HUES6 (cell line): ENCODE measurements around the gene ZNF366.

Experiments used
- H3K27ac ChIP-seq: 2 replicates; pipeline ENCODE4 v1.7.0; 2013; ENCODE audit warnings: low read depth, mild to moderate bottlenecking, low read length, inconsistent platforms
- H3K27me3 ChIP-seq: 2 replicates; pipeline ENCODE4 v1.6.1; 2013; ENCODE audit warnings: low read length; ENCODE audit not compliant: control insufficient read depth, insufficient read depth
- H3K36me3 ChIP-seq: 2 replicates; pipeline ENCODE4 v1.6.1; 2013; ENCODE audit warnings: low read length; ENCODE audit not compliant: control insufficient read depth, insufficient read depth
- H3K4me1 ChIP-seq: 2 replicates; pipeline ENCODE4 v1.6.1; 2013; ENCODE audit warnings: low read length; ENCODE audit not compliant: control insufficient read depth, insufficient read depth
- H3K4me3 ChIP-seq: 2 replicates; pipeline ENCODE4 v1.5.1; 2013; ENCODE audit warnings: low read depth, low read length
- H3K9ac ChIP-seq: one replicate; pipeline ENCODE4 v1.6.1; 2013; ENCODE audit warnings: mild to moderate bottlenecking, low read length
- H3K9me3 ChIP-seq: 2 replicates; pipeline ENCODE4 v1.6.1; 2013; ENCODE audit warnings: low read depth, low read length; ENCODE audit not compliant: control insufficient read depth, insufficient read depth

Gene ZNF366

DNA sequence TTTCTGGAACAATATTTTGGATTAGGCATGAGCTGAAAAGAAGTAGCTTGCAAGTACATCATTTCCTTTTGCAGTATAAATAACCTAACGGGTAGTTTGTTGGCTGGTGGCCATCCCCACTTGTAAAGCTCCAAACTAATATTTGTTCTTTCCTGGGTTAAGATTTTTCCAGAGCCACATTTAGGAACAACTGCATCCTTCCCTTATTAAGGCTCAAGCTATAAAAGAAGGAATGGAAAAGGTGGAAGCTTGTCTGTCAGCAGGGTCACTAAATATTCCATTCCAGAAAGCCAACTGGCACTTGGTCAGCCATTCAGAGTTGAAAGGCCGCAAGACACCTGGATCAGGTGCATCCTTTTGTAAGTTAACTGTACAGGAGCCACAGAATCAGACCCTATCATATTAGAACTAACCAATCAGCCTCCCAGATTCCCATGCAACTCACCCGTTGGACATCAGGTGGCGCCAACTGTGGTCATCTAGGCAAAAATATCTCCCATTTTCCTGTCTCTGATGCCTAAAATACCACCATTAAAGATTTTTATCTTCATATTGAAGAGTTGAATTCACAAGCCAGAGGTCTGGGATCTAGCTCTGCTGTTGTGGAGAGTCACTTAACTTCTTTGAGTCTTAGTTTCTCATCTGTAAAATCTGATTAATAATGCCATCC is 104.1 kb downstream of the ZNF366 start:
- Histone ChIP-seq H3K9ac (no peak overlapping the region), H3K27ac (no peak overlapping the region), H3K36me3 (no peaks in the 10 kb centered on the region), H3K4me3 (no peak overlapping the region), H3K9me3 (peaks cover 16% of the 10 kb centered on the region), H3K4me1 (no peaks in the 10 kb centered on the region), H3K27me3 (no peaks in the 10 kb centered on the region)

- Histone ChIP-seq H3K36me3 (no peaks in the 10 kb centered on the region), H3K9me3 (peaks cover 16% of the 10 kb centered on the region), H3K4me3 (no peak overlapping the region), H3K27ac (no peak overlapping the region), H3K4me1 (peaks cover 3% of the 10 kb centered on the region; the same call in 1 of the 2 replicates), H3K9ac (no peak overlapping the region), H3K27me3 (no peaks in the 10 kb centered on the region)
These were observed 104.8 kb downstream of the ZNF366 start for GRCh38 chr5:72402381-72402890.

- no peaks in the 10 kb centered on the region for H3K27me3 ChIP-seq
- peaks cover 3% of the 10 kb centered on the region; the same call in 1 of the 2 replicates for H3K4me1 ChIP-seq
- no peak overlapping the region for H3K9ac ChIP-seq
- no peak overlapping the region for H3K4me3 ChIP-seq
- peaks cover 16% of the 10 kb centered on the region for H3K9me3 ChIP-seq
- no peaks in the 10 kb centered on the region for H3K36me3 ChIP-seq
- H3K27ac ChIP-seq = no peak overlapping the region
These were observed 106.3 kb downstream of the ZNF366 start for GRCh38 chr5:72400950-72401349.

DNA sequence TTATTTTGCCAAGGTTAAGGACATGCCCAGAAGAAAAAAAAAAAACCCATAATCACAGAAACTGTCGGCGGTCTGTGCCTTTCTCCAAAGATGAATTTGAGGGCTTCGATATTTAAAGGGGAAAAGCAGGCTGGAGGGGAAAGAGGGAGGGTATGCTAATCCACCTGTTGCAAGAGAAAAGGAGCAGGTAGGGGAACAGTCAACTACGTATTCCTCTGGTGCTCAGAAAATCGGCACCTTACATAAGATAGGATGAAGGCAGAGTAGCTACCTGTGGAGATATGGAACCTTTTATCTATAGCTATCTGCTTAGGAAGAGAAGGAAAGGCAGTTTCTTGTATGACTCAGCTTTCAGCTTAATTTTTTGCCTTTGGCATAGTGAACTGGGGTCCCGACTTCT is 109.4 kb downstream of the ZNF366 start:
- H3K36me3 ChIP-seq = no peaks in the 10 kb centered on the region
- H3K4me1 ChIP-seq = peaks cover 3% of the 10 kb centered on the region; the same call in 1 of the 2 replicates
- H3K4me3 ChIP-seq = no peak overlapping the region
- no peaks in the 10 kb centered on the region for H3K27me3 ChIP-seq
- H3K9me3 ChIP-seq = peaks cover 16% of the 10 kb centered on the region
- H3K27ac ChIP-seq = no peak overlapping the region
- no peak overlapping the region for H3K9ac ChIP-seq

- no peak overlapping the region for H3K27ac ChIP-seq
- H3K36me3 ChIP-seq = no peaks in the 10 kb centered on the region
- H3K27me3 ChIP-seq = no peaks in the 10 kb centered on the region
- H3K9me3 ChIP-seq = no peaks in the 10 kb centered on the region
- H3K4me3 ChIP-seq = no peak overlapping the region
- H3K9ac ChIP-seq = no peak overlapping the region
- peaks cover 3% of the 10 kb centered on the region; the same call in 1 of the 2 replicates for H3K4me1 ChIP-seq
These were observed 112.5 kb downstream of the ZNF366 start for GRCh38 chr5:72394688-72395087.

DNA sequence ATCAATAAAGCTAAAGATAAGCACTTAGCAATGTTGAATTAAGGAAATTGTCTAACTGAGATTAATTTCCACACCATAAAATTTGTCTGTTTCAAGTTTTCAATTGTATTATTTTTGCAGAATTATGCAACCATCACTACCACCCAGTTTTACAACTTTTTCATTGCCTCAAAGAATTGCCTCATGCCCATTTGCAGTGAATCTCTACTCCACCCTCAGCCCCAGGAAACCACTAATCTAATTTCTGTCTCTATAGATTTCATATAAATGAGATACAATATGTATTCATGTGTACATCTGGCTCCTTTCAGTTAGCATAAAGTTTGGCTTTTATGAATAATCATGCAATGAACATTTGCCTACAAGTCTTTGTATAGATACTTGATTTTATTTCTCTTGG is 114.2 kb downstream of the ZNF366 start:
- Histone ChIP-seq H3K9me3 (no peaks in the 10 kb centered on the region), H3K4me3 (no peak overlapping the region), H3K4me1 (peaks cover 3% of the 10 kb centered on the region; the same call in 1 of the 2 replicates), H3K9ac (no peak overlapping the region), H3K27me3 (no peaks in the 10 kb centered on the region), H3K27ac (no peak overlapping the region), H3K36me3 (no peaks in the 10 kb centered on the region)
